Hepatocyte (in vitro differentiated cells): ENCODE results near the gene HNRNPA3. TPM values are rescaled to one million over a fixed set of nuclear protein-coding genes. Genes with fewer than 3 reads are reported as not detected.

ENCODE experiments used
- DNase-seq: peaks from one replicate; pipeline ENCODE4 v3.0.0-alpha.2; 2016; ENCODE audit warnings: low spot score
- H2AFZ ChIP-seq: fragments of 200-600 bp; sonication (generic); 2 replicates; pipeline ENCODE4 v1.6.0; 2016; ENCODE audit warnings: antibody characterized with exemption, mild to moderate bottlenecking
- H3K27ac ChIP-seq: fragments of 200-600 bp; sonication (generic); 2 replicates; pipeline ENCODE4 v1.5.1; 2016; ENCODE audit warnings: mild to moderate bottlenecking
- H3K27me3 ChIP-seq: fragments of 200-600 bp; sonication (generic); 2 replicates; pipeline ENCODE4 v1.6.1; 2016
- H3K36me3 ChIP-seq: fragments of 200-600 bp; sonication (generic); replicated peaks from 2 replicates; pipeline ENCODE4 v1.5.1; 2016; ENCODE audit warnings: low read depth; ENCODE audit not compliant: insufficient read depth
- H3K4me1 ChIP-seq: fragments of 200-600 bp; sonication (generic); 2 replicates; pipeline ENCODE4 v1.5.1; 2016; ENCODE audit warnings: mild to moderate bottlenecking, moderate library complexity; ENCODE audit not compliant: insufficient read depth
- H3K4me2 ChIP-seq: fragments of 200-600 bp; sonication (generic); 2 replicates; pipeline ENCODE4 v1.6.0; 2016
- H3K4me3 ChIP-seq: fragments of 200-600 bp; sonication (generic); 2 replicates; pipeline ENCODE4 v1.5.1; 2016; ENCODE audit warnings: mild to moderate bottlenecking
- H3K79me2 ChIP-seq: fragments of 200-600 bp; sonication (generic); 2 replicates; pipeline ENCODE4 v1.6.0; 2017; ENCODE audit warnings: mild to moderate bottlenecking
- H3K9me2 ChIP-seq: fragments of 200-600 bp; sonication (generic); replicated peaks from 2 replicates; pipeline ENCODE4 v1.6.0; 2017; ENCODE audit warnings: mild to moderate bottlenecking; ENCODE audit not compliant: insufficient read depth
- H3K9me3 ChIP-seq: fragments of 200-600 bp; sonication (generic); 2 replicates; pipeline ENCODE4 v1.5.1; 2016; ENCODE audit warnings: low read depth, mild to moderate bottlenecking
- H4K20me1 ChIP-seq: fragments of 200-600 bp; sonication (generic); 2 replicates; pipeline ENCODE4 v1.6.0; 2016; ENCODE audit warnings: mild to moderate bottlenecking; ENCODE audit not compliant: insufficient read depth, poor library complexity, severe bottlenecking
- EZH2 ChIP-seq: fragments of 200-600 bp; sonication (generic); IDR thresholded peaks from 2 replicates; pipeline ENCODE4 v1.6.1; 2016; ENCODE audit warnings: antibody characterized with exemption, mild to moderate bottlenecking, borderline replicate concordance
- EZH2phosphoT487 ChIP-seq: fragments of 200-600 bp; sonication (generic); IDR thresholded peaks from one replicate; pipeline ENCODE4 v1.6.1; 2018; ENCODE audit warnings: antibody characterized with exemption, mild to moderate bottlenecking, low read depth, moderate library complexity; ENCODE audit not compliant: unreplicated experiment, severe bottlenecking
- WGBS: methylation state at CpG from one replicate; pipeline ENCODE4 v1.1.6; 2016; ENCODE audit warnings: low lambda C conversion rate; ENCODE audit errors: missing lambda C conversion rate; 5-methylcytosine and 5-hydroxymethylcytosine counted together
- polyA plus RNA-seq: library from polyadenylated mRNA; unstranded; fragments of >200 nt; fragmentation: Nextera tagmentation; extraction: Ambion mirVana; gene quantifications from 2 replicates; pipeline ENCODE4 v1.2.1, GENCODE V29; 2016
- total RNA-seq: library from RNA; depleted of rRNA; stranded (reverse); fragments of >200 nt; gene quantifications from 2 replicates; pipeline ENCODE4 v1.2.3, GENCODE V29; 2014
- TF ChIP-seq, protein P1 (sequence below): fragments of 200-600 bp; sonication (generic); IDR thresholded peaks from 2 replicates; pipeline ENCODE4 v1.5.1; 2016; ENCODE audit warnings: antibody characterized with exemption, mild to moderate bottlenecking; ENCODE audit not compliant: poor library complexity

HNRNPA3 gene
- total RNA-seq, result 54.9 and 56.1 TPM in 2 replicates
- 48.5 and 59.5 TPM in 2 replicates for polyA plus RNA-seq

DNA sequence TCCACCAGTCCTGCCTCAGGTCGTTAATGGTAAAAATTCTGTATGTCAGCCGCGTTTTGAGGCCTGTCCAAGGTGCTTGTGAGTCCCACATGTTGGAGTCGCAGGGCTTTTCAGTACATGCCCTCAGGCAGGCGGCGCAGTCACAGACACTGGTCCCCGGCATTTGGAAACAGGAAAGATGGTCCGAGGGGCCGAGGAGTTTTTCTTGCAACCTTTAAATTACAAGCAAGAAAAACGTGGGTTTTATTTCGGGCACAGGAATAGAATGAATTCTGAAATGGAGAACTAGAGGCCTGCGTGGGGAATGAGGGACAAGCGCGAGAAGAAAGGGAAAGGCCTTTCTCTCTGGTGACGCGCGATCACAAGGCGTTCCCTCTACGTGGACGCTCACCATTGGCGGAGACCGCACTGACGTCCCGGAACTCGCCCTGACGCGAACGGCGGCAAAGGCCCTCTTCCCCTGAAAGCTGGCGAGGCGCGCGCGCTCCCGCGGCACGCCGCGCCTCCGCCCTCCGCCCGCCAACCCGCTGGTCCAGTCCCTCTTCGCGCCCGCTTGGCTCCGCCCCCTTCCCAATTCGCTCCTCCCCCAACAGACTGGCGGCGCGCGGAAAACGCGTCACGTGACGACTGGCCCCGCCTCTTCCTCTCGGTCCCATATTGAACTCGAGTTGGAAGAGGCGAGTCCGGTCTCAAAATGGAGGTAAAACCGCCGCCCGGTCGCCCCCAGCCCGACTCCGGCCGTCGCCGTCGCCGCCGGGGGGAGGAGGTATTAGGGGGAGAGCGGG, at the start of gene HNRNPA3:
TSS of gene HNRNPA3 (plus strand) at position 689 of the 785 bp plus-strand sequence. CDS start at position 695, 6 bp downstream.
- H3K27ac ChIP-seq, result peak within 1 kb of the TSS; percentile 99
- DNase-seq, result peak; percentile 99
- no peaks in the 10 kb centered on the region for H3K27me3 ChIP-seq
- H3K9me2 ChIP-seq, result no peaks in the 10 kb centered on the region
- peaks cover 60% of the 10 kb centered on the region for H3K79me2 ChIP-seq
- peaks cover 41% of the 10 kb centered on the region for H4K20me1 ChIP-seq
- peaks cover 21% of the 10 kb centered on the region for H3K4me1 ChIP-seq
- peak within 1 kb of the TSS; percentile 86 for H3K4me2 ChIP-seq
- WGBS, result 1% methylated on average over 56 of the region's 74 CpGs
- peak within 1 kb of the TSS; percentile 4 for H2AFZ ChIP-seq
- TF ChIP-seq, protein P1, sequence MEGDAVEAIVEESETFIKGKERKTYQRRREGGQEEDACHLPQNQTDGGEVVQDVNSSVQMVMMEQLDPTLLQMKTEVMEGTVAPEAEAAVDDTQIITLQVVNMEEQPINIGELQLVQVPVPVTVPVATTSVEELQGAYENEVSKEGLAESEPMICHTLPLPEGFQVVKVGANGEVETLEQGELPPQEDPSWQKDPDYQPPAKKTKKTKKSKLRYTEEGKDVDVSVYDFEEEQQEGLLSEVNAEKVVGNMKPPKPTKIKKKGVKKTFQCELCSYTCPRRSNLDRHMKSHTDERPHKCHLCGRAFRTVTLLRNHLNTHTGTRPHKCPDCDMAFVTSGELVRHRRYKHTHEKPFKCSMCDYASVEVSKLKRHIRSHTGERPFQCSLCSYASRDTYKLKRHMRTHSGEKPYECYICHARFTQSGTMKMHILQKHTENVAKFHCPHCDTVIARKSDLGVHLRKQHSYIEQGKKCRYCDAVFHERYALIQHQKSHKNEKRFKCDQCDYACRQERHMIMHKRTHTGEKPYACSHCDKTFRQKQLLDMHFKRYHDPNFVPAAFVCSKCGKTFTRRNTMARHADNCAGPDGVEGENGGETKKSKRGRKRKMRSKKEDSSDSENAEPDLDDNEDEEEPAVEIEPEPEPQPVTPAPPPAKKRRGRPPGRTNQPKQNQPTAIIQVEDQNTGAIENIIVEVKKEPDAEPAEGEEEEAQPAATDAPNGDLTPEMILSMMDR, result peak; percentile 13
- TF ChIP-seq EZH2 (no peak), EZH2phosphoT487 (no peak)
- no peaks in the 10 kb centered on the region for H3K9me3 ChIP-seq
- peaks cover 7% of the 10 kb centered on the region for H3K36me3 ChIP-seq
- H3K4me3 ChIP-seq, result peak within 1 kb of the TSS; percentile 77

DNA sequence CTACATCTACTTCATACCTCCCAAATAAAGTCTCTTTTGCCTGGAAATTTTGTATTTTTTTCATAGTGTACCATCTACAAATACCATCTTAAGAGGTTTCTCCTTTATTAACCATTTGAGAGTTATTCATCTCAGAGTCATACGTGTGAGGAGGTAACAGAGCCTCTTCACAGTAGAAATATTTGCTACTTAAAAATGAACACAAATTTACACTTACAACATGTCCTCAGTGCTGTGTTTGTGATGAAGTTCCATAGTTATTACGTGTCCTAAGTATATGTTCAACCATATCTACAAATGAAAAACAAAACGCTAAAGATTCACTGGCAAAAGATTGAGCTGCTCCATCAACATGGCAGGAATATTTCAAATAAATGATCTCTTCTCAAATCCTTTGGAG, 48.5 kb upstream of the HNRNPA3 start:
- Histone ChIP-seq H3K79me2 (no peaks in the 10 kb centered on the region), H3K27ac (no peak overlapping the region), H2AFZ (peak overlapping the region; percentile 37), H3K9me3 (no peaks in the 10 kb centered on the region), H3K36me3 (no peaks in the 10 kb centered on the region), H4K20me1 (no peaks in the 10 kb centered on the region), H3K4me2 (peak overlapping the region; percentile 70), H3K4me1 (peaks cover 26% of the 10 kb centered on the region), H3K4me3 (no peak overlapping the region), H3K27me3 (no peaks in the 10 kb centered on the region), H3K9me2 (no peaks in the 10 kb centered on the region)
- TF ChIP-seq EZH2, result no peak
- DNase-seq, result no peak
- 30% methylated on average over 3 of the region's 3 CpGs for WGBS

DNA sequence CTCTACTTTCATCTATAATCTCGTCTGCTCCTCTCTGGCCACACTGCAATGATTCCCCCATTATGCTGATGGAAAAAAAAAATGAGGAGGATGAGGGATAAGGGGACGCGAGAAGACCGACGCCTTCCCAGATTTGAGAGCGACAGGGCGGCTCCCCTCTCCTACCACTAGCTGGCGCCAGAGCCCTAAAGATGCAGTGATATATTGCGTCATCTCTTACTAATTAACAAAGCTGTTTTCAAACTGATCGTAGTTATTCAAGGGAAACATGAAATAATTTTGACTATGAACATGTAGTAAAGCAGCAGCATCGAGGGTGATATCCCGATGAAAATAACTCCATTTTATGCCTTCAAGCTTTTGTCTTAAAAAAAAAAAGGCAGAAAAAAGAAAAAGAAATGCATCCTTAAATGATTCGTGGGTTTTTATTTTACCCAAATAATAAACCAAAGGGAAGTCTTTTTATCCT, 48.0 kb upstream of the HNRNPA3 start:
- H3K4me3 ChIP-seq, result peak overlapping the region; percentile 17
- no peak for TF ChIP-seq EZH2phosphoT487
- TF ChIP-seq, protein P1, result peak; percentile 100
- WGBS, result 4% methylated on average over 13 of the region's 13 CpGs
- H2AFZ ChIP-seq, result peak overlapping the region; percentile 37
- H3K9me2 ChIP-seq, result no peaks in the 10 kb centered on the region
- H3K4me2 ChIP-seq, result peak overlapping the region; percentile 70
- peaks cover 26% of the 10 kb centered on the region for H3K4me1 ChIP-seq
- H3K79me2 ChIP-seq, result no peaks in the 10 kb centered on the region
- DNase-seq, result peak; percentile 90
- H3K27me3 ChIP-seq, result no peaks in the 10 kb centered on the region
- H3K36me3 ChIP-seq, result no peaks in the 10 kb centered on the region
- H4K20me1 ChIP-seq, result no peaks in the 10 kb centered on the region
- peak overlapping the region; percentile 82 for H3K27ac ChIP-seq
- no peaks in the 10 kb centered on the region for H3K9me3 ChIP-seq

DNA sequence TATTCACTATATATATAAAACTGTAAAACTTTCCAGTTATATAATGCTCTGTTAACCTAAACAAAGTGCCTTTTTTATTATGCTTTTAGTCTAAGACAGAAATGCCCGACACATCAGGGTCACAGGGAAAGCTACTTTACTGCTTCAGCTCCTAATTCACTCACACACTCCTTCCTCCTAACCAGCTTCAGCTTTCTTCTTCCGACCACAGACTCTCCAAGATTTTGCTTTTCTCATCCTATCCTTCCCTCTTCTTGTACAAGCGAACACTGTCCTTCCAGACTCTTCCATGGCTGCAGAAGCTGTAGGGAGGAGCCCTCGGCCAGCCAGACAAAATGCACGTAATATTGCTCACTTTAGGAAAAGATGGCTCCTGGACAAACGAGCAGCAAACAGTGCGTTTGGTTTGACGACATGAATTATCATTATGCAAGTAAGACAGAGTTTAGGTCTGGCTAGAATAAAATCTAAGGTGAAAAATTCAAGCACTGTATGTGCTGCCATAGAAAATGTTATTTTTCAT, 47.5 kb upstream of the HNRNPA3 start:
- Histone ChIP-seq H3K79me2 (no peaks in the 10 kb centered on the region), H3K4me3 (peak overlapping the region; percentile 17), H3K36me3 (no peaks in the 10 kb centered on the region), H3K4me1 (peaks cover 29% of the 10 kb centered on the region), H4K20me1 (no peaks in the 10 kb centered on the region), H2AFZ (peak overlapping the region; percentile 24), H3K9me2 (no peaks in the 10 kb centered on the region), H3K4me2 (peak overlapping the region; percentile 70), H3K27me3 (no peaks in the 10 kb centered on the region), H3K27ac (peak overlapping the region; percentile 82), H3K9me3 (no peaks in the 10 kb centered on the region)
- no peak for TF ChIP-seq EZH2
- TF ChIP-seq, protein P1, result no peak
- no peak for TF ChIP-seq EZH2phosphoT487
- DNase-seq, result peak; percentile 28
- 29% methylated on average over 8 of the region's 8 CpGs for WGBS
